ENCODE data around the gene IL1R1.

Gene IL1R1

DNA sequence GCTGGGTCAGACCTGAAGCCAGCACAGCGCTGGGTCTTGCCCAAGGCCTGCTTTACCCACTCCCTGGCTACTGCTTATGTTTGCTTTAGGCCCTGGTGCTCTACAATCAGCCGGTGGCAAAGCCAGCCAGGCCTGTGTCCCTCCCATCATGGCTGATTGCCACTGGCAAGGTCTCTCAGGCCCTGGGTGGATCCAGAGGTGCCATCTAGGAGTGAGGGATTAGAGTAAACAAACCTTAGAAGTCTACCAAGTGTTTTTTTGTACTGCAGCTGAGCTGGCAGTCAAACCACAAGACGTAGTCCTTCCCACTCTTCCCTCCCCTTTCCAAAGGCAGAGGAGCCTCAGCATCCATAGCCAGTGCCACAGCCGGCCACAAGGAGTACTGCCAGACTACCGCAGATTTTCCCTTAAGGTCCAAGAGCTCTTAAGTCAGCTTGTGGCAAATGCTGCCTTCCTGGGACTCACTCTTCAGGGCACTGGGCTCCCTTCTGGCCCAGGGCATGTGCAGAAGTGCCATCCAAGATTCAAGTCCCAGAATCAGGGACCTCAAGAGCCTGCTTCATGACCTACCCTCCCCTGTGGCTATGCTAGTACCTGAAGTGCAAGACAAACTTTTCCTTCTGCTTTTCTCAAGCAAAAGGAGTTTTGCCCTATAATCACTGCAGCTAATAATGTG lies 64.3 kb downstream of the IL1R1 start:
- DNase-seq (ENCODE audit: low read depth), result no peak

GRCh38 chr2:102208774-102209173 lies 66.2 kb downstream of the IL1R1 start:
- DNase-seq (ENCODE audit: low read depth), result no peak

DNA sequence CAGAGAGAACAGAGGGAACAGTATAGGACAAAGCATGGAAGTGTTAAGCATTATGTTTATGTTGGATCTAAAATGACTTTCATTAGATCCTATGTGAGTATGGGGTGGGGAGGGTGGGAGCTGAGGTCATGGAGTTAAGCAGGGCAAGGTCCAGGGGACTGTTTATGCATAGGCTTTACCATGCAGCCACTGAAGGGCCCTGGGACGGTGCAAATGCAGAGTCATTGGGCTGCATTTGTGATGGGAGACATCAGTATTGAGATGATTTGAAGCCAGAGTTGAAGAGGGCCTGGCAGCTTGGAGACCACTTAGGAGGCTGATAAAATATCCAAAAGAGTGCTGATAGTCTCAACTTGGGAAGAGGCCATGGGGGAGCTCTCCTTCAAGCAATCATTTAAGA lies 66.9 kb downstream of the IL1R1 start:
- DNase-seq (ENCODE audit: low read depth), result no peak

DNA sequence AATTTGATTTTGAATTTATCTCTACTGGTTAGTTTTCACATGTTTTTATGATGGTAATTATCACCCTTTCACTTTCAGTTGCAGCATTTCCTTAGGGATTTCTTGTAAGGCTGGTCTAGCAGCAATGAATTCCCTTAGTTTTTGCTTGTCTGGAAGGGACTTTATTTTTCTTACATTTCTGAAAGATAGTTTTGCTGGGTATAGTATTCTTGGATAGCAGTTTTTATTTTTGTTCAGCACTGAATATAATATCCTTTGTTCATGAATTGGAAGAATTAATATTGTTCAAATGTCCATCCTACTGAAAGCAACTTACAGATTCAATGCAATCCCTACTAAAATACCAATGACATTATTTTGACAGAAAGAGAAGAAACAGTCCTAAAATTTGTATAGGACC lies 74.5 kb downstream of the IL1R1 start:
- DNase-seq (ENCODE audit: low read depth), result no peak

- no peak for DNase-seq (ENCODE audit: low read depth)
Measured at GRCh38 chr2:102224824-102225739, 82.5 kb downstream of the IL1R1 start.

DNA sequence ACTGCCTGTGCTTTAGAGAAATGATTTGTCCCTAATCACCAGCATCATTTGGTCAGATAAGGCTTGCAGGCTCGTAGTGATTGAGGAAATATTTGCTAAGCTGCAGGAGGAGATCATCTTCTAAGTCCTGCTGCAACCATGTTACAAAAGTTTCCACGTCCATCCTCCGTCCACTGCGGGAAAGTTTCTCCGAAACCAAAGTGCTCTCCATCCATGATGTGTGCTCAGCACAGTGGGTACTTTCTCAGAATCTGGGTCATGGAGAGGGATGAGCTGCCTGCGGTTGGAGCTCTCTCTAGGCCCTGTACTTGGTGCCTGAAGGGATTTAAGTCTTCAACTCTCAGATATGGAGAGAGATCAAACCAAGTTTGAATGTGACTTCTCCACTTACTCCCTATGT lies 83.6 kb downstream of the IL1R1 start:
- DNase-seq (ENCODE audit: low read depth), result no peak

- no peak for DNase-seq (ENCODE audit: low read depth)
Measured at GRCh38 chr2:102226612-102227391, 84.3 kb downstream of the IL1R1 start.

- no peak for DNase-seq (ENCODE audit: low read depth)
Measured at GRCh38 chr2:102229141-102229769, 86.7 kb downstream of the IL1R1 start.

Measured in stimulated activated CD8-positive, alpha-beta memory T cell treated with anti-CD3 and anti-CD28 coated beads, Interleukin-15, amount 100 ng/mL, for 1 hour (primary cell).